ENCODE results near the gene NRP2.

The NRP2 gene

DNA sequence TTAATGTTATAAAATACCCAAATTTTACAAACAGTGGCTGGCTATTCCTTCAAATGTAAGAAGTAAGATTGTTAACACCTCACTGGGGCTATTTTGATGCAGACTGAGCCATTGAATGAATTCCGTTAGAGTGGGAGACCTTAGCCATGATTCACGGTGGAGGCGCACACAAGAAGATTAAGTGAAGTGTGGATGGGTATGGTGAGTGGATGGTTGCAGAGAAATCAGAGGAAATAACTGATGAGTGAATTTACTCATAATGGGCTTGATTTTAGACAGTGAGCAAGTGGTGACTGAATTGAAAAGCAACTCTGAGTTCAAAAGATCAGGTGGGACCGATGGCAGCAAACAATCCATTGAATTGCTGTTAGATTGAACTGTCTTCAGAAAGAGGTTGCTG lies 75.0 kb downstream of the NRP2 start:
- no peak for DNase-seq (ENCODE audit: low spot score)

DNA sequence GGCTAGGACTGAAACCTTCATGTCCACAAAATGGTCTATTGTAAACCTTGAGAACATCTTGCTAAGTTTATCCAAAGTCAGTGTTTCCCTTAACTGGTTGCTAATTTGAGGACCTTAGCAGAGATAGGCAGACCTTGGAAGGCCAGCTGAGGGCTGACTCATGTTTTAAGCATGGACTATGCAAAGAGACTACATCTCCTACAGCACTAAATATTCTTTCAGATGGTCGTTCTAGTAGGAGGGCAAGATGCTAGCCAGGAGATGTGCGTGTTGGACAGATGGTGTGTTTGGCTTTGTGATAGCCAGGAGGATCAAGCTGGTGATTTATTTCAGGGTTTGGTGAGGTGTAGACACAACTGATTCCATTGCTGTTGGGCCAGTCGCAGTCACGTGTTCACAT lies 75.8 kb downstream of the NRP2 start:
- peak; percentile 59 for DNase-seq (ENCODE audit: low spot score)

DNA sequence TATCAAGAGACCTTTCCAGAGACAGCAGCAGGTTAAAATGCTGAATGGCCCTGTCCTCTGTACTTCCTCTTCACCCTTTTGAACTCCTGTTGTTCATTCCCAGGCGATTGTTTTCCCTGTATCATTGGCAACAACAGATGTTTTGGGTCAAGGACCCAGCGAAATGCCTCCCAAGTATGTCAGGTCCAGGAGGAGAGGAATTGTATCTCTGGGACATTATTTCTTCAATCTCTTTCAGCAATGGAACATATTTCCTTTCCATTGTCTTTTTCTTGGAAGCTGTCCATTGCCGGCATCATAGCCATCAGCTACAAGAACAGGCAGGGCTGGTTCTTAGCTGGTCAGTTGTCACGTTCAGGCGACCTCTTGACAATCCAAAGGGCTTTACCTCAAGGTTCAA lies 76.2 kb downstream of the NRP2 start:
- no peak for DNase-seq (ENCODE audit: low spot score)

DNA sequence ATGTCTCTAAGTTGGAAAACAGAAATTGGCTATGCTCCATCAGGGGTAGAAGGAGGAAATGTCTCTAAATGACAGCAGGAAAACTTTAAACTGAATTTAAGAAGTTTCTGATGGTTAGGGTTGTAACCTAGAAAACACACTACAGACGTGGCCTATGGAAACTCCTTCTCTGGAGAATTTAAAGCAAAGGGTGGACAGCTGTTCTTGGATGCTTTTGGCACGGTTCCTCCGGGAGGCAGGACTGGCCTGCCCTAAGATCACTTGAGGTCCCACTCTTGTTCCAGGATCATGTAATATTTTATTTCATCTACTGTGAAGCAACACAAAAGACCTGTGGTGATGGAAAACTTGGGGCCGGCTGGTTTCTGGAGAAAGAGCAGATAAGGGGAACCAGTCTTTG lies 77.0 kb downstream of the NRP2 start:
- no peak for DNase-seq (ENCODE audit: low spot score)

DNA sequence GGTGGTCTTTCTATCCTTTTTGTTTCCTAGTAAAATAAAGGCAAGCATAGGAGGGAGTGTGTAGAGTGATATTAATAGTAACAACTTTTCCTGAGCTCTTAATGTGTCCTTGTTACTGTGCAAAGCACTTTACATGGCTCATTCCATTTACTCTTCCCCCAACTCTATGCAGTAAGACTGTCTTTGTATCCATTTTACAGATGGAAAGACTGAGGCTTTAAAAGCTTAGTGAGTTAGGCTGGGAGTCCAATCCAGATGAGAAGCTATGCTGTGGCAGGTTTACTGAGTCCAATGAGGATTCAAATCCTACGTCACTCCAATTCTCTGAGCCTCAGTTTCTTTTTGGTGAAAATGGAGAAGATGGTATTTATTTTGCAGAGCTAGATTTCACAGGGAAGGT lies 77.4 kb downstream of the NRP2 start:
- no peak for DNase-seq (ENCODE audit: low spot score)

DNA sequence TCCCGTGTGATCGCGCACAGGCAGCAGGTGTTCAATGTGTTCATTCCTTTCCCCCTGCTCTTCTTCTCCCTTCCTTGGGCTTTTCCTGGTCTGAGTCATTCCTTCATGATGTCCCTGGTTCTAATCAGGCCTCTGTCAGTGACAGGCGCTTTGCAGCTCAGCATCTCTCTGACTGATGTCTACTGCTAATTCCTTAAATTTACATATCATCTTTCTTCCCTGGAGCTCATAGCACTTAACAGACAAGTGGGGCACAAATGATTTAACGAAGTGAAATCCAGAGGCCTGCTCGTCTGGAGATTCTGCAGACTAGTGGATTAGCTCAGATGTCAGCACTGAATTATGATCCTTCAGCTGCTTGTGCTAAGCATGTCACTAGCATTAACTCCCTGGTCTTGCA lies 77.9 kb downstream of the NRP2 start:
- DNase-seq (ENCODE audit: low spot score), result no peak

DNA sequence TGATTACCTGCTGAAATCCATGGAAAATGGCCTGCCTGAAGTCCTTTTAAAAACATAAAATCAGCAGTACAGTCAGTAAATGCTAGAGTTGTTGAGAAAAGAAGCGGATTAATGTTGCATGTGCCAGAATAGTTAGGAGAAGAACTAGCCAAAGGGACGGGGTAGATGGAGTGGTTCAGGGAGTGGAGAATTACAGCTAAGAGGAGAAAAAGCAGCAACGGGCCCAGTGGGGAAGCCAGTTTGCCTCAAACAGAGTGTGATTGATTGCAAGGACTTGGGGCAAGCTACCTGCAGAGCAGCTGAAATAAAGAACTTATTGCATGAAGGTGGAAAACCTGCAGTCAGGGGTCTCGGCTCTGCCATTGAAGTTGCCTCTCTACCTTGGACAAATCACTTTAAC lies 79.1 kb downstream of the NRP2 start:
- DNase-seq (ENCODE audit: low spot score), result no peak

DNA sequence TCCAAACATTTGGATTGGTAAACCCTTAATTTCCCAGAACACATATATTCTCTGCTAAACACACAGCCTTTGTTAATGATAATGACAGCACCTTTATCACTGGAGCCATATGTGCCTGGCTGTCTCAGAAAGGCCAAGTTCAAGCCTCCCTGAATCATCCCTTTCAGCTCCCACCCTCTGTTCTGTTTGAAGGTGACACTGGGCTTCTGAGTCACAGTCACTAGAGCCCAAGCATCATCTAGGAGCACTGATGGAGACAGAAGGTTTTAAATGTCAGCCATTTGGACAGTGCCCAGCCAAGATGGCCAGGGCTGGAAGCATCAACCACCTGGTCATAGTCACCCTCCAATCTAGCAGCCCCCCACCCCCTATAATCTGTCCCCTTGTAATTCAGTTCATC lies 80.6 kb downstream of the NRP2 start:
- DNase-seq (ENCODE audit: low spot score), result peak; percentile 43

DNA sequence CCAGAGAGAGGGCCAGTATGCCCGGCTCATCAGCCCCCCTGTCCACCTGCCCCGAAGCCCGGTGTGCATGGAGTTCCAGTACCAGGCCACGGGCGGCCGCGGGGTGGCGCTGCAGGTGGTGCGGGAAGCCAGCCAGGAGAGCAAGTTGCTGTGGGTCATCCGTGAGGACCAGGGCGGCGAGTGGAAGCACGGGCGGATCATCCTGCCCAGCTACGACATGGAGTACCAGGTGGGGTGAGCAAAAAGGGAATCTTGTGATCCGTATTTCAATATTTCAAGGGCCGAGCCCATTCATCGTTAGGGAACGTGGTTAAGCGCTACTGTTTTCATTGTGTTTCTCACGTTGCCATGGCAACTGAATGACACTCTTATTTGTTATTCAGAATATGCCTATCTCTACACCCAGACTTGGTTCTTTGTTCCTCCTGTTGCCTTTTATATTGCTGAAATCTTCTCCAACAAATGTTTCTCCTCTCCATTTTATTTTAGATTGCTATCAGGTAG lies 81.5 kb downstream of the NRP2 start:
- DNase-seq (ENCODE audit: low spot score), result peak; percentile 89

DNA sequence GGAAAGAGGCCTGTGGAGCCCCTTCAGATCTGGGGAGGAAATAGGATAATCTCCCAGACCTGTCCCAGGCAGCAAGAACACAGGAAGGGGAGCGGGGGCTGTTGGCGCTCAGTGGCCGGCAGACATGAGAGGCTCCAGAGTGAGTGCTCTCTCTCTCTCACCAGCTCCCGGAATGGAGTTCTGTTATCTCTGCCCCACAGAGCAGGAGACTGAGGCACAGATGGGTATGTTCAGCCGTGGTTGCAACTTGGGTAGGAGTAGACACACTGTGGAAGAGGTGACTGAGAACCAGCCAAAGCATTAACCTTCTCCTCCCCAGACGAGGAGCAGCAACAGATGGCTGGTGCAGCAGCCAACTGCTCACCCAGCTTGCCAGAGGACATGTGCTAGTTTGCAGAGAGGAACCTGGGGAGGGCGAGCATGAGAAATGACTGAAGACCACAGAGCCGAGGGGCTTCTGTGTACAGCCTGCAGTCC lies 82.0 kb downstream of the NRP2 start:
- DNase-seq (ENCODE audit: low spot score), result no peak

DNA sequence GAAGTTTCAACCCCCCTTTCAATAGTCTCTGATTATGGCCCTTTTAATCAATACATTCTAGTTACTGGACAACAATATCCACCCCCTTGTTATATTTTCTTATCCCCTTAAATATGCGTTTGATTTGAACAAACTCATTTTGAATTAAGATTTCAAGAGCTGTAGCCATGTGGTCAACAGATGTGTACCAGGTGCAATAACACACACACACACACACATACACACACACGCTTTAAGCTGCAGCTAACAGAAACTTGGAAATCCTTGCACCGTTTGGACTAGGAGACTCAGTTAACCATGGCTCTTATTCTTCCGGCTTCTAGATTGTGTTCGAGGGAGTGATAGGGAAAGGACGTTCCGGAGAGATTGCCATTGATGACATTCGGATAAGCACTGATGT lies 82.8 kb downstream of the NRP2 start:
- no peak for DNase-seq (ENCODE audit: low spot score)

DNA sequence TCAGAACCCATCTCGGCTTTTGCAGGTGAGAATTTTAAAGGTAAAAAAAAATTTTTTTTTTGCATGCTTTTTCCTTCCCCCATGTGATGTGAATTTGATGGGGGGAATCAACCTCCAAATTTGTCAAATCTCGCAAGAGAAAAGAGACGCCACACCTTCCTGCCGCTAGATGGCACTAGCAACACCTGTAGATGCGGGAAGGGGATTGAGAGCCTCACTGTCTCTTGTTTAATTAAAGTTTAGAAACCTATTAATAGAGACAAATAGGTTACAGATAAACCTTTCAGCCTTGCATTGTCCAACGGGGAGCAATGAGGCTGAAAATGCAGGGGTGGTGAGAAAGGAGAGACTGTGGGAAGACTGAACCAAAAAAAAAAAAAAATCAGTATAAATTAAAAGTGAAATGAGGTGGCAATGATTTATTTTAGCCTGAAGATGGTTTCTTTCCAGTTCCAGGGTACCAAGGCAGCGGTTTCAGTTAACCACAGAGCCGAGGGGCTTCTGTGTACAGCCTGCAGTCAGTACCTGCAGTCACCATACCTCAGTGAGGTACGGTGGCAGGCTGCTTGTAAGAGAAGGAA lies 84.6 kb downstream of the NRP2 start:
- peak; percentile 63 for DNase-seq (ENCODE audit: low spot score)

DNA sequence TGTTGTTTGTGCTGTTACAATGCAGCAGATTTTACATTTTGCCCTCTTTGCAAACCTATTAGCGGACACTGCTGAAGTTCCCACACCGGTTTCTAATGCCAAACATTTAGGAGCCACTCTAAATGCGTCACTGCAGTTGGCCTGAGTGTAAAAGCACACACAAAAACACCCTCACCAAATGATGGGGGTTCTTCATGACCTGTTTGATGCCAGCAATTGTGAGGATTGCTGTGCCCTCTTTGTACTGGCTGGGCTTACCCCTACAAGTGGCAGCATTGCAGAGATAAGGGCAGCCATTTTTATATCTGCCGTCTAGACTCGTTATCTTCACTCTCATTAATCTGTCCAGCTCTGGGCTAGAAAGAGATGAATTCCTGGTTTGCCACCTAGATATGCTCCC lies 85.3 kb downstream of the NRP2 start:
- DNase-seq (ENCODE audit: low spot score), result no peak

DNA sequence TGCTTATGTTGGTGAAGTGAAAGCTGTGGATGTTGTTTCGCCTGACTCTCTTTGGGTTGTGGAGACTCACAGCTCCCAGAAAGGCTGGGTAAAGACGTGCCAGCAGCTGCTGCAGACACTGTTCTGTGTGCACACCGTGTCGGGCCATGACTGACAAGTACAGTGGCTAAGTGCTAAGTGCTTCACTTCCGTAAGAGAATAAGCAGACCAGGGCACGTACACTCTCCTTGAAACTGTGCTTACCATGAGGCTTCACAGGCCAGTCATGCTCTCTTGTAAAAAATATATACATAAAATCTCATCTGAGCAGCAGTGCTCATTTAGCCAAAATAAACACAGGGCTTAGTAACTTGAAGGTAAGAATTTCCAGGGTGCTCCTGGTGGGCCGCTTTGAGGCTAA lies 86.0 kb downstream of the NRP2 start:
- no peak for DNase-seq (ENCODE audit: low spot score)

DNA sequence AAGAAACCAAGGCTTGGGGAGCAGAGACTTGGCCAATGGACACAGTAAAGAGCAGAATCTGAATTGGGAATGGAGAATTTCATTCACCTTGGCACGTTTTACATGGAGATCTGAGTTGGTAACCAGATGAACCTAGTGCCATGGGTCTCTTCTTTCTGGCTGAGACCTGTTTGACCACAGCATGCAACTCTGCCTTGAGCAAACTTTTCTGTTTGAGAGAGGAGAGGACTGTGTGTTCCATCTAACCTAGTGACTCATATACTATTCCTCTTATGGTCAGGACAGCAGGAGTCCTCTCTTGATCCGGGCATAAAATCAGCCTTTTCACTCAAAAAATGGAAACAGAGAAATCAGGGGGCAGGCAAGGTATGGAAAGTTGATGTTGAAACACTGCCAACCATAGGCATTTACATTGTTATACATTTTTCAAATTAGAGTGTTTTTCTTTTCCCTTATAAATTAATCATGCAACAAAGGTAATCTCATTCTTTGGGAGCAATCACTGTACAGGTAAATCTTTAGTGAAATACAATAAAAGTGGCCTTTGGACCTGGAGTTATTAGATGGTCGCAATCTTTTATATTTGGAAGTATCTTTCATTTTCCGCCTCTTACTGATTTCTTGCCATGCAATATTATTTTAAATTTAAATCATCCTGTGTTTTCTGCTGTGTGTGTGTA lies 86.7 kb downstream of the NRP2 start:
- DNase-seq (ENCODE audit: low spot score), result no peak

DNA sequence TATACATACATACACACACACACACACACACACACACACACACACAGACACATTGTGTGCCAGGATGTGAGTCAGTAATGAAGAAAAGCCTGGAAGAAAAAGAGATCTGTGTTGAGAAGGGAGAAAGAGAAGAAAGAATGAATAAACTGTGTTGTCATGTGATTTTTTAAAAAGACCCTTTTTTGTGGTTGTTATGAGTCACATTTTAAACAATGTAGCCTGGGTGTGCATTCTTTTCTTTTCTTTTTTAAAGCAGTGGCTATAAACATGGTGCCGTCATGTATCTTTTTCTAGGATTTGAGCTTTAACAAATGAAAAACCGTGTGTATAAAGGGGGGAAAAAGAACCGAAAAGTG lies 87.2 kb downstream of the NRP2 start:
- DNase-seq (ENCODE audit: low spot score), result no peak

DNA sequence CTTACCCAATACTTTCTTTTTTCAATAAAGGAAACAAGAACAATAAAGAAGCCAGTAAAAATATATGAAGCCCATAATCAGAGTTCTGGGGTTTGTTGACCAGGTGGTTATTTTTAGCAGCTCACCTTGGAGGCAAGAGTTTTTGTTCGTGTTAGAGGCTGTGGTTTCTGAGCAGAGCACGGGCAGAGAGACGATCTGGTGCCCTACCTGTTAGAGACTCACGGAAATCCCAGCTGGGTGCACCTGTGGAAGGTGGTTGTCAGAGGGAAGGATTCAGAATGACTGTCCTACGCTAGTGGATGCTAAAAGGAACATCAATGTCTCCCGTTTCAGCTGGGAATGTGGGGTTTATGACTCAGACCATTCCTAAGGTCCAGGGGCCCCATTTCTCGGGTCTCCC lies 87.6 kb downstream of the NRP2 start:
- DNase-seq (ENCODE audit: low spot score), result no peak

DNA sequence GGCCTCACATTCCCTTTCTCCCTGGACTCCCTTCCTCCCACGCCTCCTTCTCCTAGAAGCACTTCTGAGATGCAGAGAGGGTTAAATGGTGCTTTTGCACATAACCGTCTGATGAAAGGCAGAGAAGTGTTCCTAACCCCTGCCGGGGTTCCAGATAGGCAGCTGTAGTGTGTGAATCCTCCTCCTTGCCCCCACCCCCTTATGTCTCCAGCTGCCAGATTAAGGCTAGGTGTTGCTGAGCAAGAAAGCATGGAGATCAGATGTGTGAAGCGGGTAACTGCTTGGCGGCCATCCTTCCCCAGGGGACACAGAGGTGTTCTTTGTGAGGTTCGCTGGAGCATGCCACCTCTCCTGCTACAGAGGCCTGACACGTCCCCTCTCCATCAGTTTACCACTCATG lies 88.3 kb downstream of the NRP2 start:
- DNase-seq (ENCODE audit: low spot score), result no peak

DNA sequence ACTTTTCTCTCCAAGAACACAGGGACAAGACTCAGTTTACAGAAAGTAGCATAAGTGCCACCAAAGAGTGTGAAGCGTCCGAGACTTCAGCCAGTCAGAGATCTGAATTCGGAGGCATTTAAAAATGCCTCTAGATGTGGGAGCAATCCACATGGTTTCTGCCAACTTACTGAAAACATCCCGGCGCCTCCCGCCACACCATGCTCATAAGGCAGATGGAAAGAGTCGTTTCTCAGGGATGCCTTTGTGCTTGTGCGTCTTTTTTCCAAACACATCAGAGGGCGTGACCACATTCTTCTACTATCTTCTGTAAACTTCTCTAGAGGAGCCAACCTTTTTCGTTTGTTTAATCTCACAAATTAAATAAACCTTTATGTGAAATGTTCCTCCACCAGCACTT lies 88.7 kb downstream of the NRP2 start:
- no peak for DNase-seq (ENCODE audit: low spot score)

DNA sequence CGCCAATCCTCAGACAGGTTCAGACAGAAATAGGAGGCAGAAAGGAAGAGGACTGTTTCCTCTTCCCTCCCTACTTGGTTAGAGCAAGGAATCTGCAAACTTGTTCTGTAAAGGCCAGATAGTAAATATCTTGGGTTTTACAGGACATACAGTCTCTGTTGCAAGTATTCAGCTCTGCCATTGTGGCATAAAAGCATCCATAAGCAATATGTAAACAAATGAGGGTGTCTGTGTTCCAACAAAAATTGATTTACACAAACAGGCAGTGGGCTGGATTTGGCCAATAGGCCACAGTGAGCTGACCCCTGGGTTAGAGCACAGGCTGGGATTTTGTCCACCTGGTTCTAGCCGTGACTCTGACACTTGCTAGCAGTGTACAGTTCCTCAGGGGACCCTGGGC lies 89.4 kb downstream of the NRP2 start:
- DNase-seq (ENCODE audit: low spot score), result no peak

DNA sequence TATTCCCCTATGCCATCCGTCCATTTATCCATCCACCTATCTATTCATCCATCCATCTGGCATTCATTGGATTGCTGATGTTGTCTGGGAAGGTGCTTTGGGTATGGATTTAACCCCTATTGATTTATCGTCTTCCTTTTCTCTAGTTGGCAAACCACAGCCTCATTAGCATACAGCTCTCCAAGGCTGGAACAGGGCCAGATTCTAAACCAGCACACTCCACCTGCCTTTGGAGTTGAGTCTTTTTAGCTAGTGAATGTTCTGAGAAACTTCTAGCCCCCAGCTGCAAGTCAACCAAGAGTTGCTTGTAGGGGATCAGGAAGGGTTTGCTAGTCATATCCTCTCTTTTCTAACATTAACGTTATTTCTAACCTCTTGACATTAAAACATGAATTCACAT lies 90.7 kb downstream of the NRP2 start:
- no peak for DNase-seq (ENCODE audit: low spot score)

DNA sequence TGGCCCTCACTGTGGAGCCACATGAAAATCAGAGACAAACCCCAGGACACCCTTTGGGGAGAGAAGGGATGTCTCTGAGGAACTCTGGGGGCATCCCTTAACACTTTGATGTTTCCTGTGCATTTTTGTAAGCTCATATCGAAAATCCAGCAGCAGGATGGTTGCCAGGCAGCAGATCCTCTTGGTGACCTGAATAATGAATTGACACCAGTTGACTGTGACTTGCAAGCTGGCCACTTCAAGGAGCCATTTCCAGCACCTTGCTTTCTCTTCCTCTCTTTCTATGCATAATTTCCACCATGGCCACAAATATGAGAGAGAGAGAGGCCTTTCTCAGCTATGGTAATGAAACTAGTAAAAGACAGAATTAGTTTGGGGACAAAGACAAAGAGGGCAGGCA lies 91.7 kb downstream of the NRP2 start:
- no peak for DNase-seq (ENCODE audit: low spot score)

DNA sequence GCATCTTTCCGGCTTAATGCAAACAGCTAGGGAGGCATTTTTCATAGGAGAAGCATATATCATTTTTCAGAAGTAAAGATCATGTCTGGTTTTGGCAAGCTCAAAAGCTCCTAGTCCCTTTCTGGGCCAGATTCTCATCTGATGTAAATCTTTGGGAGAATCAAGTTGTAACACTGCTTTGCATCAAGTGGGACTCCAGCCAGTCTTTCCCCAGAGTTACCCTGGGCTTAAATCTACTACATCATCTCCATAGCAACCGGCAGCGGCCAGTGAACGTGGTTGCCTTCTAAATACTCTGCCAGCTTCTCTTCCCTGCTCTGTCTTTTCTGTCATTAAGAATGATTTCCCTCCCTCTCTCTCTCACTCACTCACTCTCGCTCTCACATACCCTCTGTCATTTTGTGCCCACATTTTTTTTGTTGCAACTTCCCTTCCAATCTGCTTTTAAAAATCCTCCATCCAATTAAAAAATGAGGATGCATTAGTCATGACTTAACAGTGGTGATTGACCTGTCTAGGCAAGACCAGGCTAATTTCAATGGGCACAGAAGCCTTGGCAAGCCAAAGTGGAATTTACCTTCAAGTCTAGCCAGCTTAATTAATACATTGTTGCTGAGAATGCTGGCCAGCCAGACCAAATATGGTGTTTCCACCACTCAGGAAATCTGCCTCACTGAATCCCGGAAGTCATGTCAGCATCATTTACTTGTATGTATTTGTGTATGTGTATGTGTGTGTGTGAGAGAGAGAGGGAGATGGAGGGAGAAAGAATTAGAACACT lies 93.0 kb downstream of the NRP2 start:
- no peak for DNase-seq (ENCODE audit: low spot score)

Data from AG08395 (cell line).